ENCODE data around the gene LCN15. TPM values are rescaled to one million over a fixed set of nuclear protein-coding genes. Genes with fewer than 3 reads are reported as not detected.

LCN15 gene
- total and polyA plus RNA-seq, 2 of the 13 experiments (the other 11 are each of a cell fraction or from before 2014, with no cell fraction given), result 1.3 to 53.7 TPM

DNA sequence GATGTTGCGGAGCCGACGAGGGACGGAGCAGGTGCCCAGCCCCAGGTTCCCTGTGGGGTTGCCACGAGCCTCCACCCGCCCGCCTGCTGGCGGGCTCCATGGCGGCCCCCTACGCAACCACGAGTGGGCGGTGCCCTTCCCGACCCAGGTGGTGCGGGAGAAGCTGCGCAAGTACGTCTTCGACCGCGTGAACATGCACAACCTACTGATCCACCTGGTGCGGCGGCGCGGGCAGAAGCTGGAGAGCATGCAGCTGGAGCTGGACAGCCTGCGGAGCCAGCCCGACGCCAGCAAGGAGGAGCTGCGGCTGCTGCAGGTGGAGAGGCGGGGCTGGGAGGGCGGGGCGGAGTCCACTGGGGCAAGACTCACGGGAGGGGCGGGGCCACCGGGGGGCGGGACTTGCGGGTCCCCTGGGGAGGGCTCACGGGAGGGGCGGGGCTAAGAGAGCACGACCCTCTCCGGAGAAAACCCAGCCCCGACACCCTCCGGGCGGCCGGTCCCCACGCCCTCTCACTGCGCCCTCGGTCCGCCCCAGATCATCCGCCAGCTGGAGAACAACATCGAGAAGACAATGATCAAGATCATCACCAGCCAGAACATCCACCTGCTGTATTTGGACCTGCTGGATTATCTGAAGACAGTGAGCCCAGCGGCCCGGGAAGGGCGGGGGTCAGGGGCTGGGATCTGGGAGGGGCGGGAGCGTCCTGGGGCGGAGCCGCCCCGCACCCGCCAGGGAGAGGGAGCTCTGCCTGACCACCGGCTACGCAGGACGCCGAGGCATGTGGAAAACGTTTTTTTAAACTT, 35.7 kb upstream of the LCN15 start (continued):
- TF ChIP-seq GATAD2A (CRISPR knock-in tag; IDR thresholded peaks at IDR 0.05) (no peak), NR2C2 (CRISPR knock-in tag; IDR thresholded peaks at IDR 0.05; ENCODE audit: borderline replicate concordance) (no peak), CEBPZ (IDR thresholded peaks at IDR 0.05; ENCODE audit: low read length) (no peak), MBD4 (IDR thresholded peaks at IDR 0.05; ENCODE audit: borderline replicate concordance, low read length) (no peak), HHEX (CRISPR knock-in tag; IDR thresholded peaks at IDR 0.05) (no peak), ZNF446 (CRISPR knock-in tag; IDR thresholded peaks at IDR 0.05) (peak; percentile 88; the same call in 1 of the 2 replicates), PRMT3 (CRISPR knock-in tag; IDR thresholded peaks at IDR 0.05; ENCODE audit: borderline replicate concordance, low read depth) (no peak), ZNF17 (CRISPR knock-in tag; IDR thresholded peaks at IDR 0.05) (no peak), ZNF18 (CRISPR knock-in tag; IDR thresholded peaks at IDR 0.05; ENCODE audit: insufficient replicate concordance) (peak; percentile 56), ZNF607 (CRISPR knock-in tag; IDR thresholded peaks at IDR 0.05; ENCODE audit: borderline replicate concordance) (no peak; the same call in 1 of the 2 replicates), PATZ1 (CRISPR knock-in tag; IDR thresholded peaks at IDR 0.05) (peak; percentile 54; the same call in 1 of the 2 replicates), HES4 (CRISPR knock-in tag; IDR thresholded peaks at IDR 0.05; ENCODE audit: borderline replicate concordance) (peak; percentile 81), ZC3H13 (CRISPR knock-in tag; IDR thresholded peaks at IDR 0.05) (peak; percentile 15; the same call in 1 of the 2 replicates), ZNF589 (CRISPR knock-in tag; conservative IDR thresholded peaks at IDR 0.05) (no peak), SMAD9 (CRISPR knock-in tag; IDR thresholded peaks at IDR 0.05) (no peak), RAD21 (CRISPR knock-in tag; IDR thresholded peaks at IDR 0.05) (no peak; the same call in 1 of the 2 replicates)
- TF ChIP-seq, protein P1, sequence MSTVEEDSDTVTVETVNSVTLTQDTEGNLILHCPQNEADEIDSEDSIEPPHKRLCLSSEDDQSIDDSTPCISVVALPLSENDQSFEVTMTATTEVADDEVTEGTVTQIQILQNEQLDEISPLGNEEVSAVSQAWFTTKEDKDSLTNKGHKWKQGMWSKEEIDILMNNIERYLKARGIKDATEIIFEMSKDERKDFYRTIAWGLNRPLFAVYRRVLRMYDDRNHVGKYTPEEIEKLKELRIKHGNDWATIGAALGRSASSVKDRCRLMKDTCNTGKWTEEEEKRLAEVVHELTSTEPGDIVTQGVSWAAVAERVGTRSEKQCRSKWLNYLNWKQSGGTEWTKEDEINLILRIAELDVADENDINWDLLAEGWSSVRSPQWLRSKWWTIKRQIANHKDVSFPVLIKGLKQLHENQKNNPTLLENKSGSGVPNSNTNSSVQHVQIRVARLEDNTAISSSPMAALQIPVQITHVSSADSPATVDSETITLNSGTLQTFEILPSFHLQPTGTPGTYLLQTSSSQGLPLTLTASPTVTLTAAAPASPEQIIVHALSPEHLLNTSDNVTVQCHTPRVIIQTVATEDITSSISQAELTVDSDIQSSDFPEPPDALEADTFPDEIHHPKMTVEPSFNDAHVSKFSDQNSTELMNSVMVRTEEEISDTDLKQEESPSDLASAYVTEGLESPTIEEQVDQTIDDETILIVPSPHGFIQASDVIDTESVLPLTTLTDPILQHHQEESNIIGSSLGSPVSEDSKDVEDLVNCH (CRISPR knock-in tag; IDR thresholded peaks at IDR 0.05), result no peak
- TF ChIP-seq, protein P2, sequence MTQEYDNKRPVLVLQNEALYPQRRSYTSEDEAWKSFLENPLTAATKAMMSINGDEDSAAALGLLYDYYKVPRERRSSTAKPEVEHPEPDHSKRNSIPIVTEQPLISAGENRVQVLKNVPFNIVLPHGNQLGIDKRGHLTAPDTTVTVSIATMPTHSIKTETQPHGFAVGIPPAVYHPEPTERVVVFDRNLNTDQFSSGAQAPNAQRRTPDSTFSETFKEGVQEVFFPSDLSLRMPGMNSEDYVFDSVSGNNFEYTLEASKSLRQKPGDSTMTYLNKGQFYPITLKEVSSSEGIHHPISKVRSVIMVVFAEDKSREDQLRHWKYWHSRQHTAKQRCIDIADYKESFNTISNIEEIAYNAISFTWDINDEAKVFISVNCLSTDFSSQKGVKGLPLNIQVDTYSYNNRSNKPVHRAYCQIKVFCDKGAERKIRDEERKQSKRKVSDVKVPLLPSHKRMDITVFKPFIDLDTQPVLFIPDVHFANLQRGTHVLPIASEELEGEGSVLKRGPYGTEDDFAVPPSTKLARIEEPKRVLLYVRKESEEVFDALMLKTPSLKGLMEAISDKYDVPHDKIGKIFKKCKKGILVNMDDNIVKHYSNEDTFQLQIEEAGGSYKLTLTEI (CRISPR knock-in tag; conservative IDR thresholded peaks at IDR 0.05), result no peak
